CD8-positive, alpha-beta memory T cell (primary cell): ENCODE results near the gene SOX15. TPM values are rescaled to one million over a fixed set of nuclear protein-coding genes. Genes with fewer than 3 reads are reported as not detected.

ENCODE experiments used
- CTCF ChIA-PET: fragments of 350-600 bp; sonication (Branson Sonifier 250); formaldehyde crosslinking; loops from one replicate; lab custom pipeline; 2021; ENCODE audit warnings: antibody characterized with exemption; lab: Charles Lee
- POLR2A ChIA-PET: fragments of 350-600 bp; sonication (Branson Sonifier 250); formaldehyde crosslinking; loops from one replicate; lab custom pipeline; 2021; ENCODE audit warnings: antibody characterized with exemption; lab: Charles Lee
- DNase-seq, 5 donors: peaks; one replicate each; pipeline versions ENCODE4 v3.0.0 to v3.0.0-alpha.2; 2020 to 2022; ENCODE audit warnings: mixed read lengths in 1 of 5
- H3K27ac ChIP-seq: one replicate; pipeline ENCODE4 v1.7.0; 2013; ENCODE audit warnings: low read depth, mild to moderate bottlenecking, low read length, moderate library complexity
- H3K27me3 ChIP-seq: 2 replicates; pipeline ENCODE4 v1.7.0; 2013; ENCODE audit warnings: low read length, mild to moderate bottlenecking; ENCODE audit not compliant: insufficient read depth, poor library complexity, severe bottlenecking
- H3K36me3 ChIP-seq: 2 replicates; pipeline ENCODE4 v1.7.0; 2013; ENCODE audit warnings: mild to moderate bottlenecking, low read length, moderate library complexity; ENCODE audit not compliant: insufficient read depth
- H3K4me1 ChIP-seq: 2 replicates; pipeline ENCODE4 v1.7.0; 2013; ENCODE audit warnings: mild to moderate bottlenecking, low read length, moderate library complexity; ENCODE audit not compliant: insufficient read depth
- H3K4me3 ChIP-seq: 2 replicates; pipeline ENCODE4 v1.7.0; 2013; ENCODE audit warnings: mild to moderate bottlenecking, low read length
- H3K9me3 ChIP-seq: 2 replicates; pipeline ENCODE4 v1.7.0; 2013; ENCODE audit warnings: mild to moderate bottlenecking, low read length
- H3K27ac Mint-ChIP-seq, 8 donors: one replicate each; pipeline ENCODE4 v1.8.0; 2020 to 2021; ENCODE audit warnings: mixed read lengths in 8 of 8, mild to moderate bottlenecking in 6 of 8, inconsistent platforms in 3 of 8, moderate library complexity in 3 of 8
- H3K27me3 Mint-ChIP-seq, 2 donors: one replicate each; pipeline ENCODE4 v1.8.0; 2020 to 2021; ENCODE audit warnings: mixed read lengths in 2 of 2, mild to moderate bottlenecking in 1 of 2, moderate library complexity in 1 of 2
- H3K36me3 Mint-ChIP-seq, 3 donors: one replicate each; pipeline ENCODE4 v1.8.0; 2020 to 2021; ENCODE audit warnings: mixed read lengths in 3 of 3, inconsistent platforms in 1 of 3, mild to moderate bottlenecking in 1 of 3
- H3K4me1 Mint-ChIP-seq, 3 donors: one replicate each; pipeline ENCODE4 v1.8.0; 2020 to 2021; ENCODE audit warnings: mixed read lengths in 3 of 3, inconsistent platforms in 1 of 3, mild to moderate bottlenecking in 1 of 3
- H3K4me3 Mint-ChIP-seq, 7 donors: one replicate each; pipeline ENCODE4 v1.8.0; 2020 to 2021; ENCODE audit warnings: mixed read lengths in 7 of 7, mild to moderate bottlenecking in 6 of 7, moderate library complexity in 4 of 7, inconsistent platforms in 2 of 7
- H3K9me3 Mint-ChIP-seq, 5 donors: one replicate each; pipeline ENCODE4 v1.8.0; 2020 to 2022; ENCODE audit warnings: mixed read lengths in 5 of 5, mild to moderate bottlenecking in 3 of 5, moderate library complexity in 2 of 5, inconsistent platforms in 1 of 5
- polyA plus RNA-seq: library from polyadenylated mRNA; unstranded; fragments of 300-500 nt; fragmentation: Illumina TruSeq; gene quantifications from one replicate; pipeline ENCODE4 v1.2.3, GENCODE V29; 2021
- total RNA-seq, 2 experiments: library from RNA; stranded (reverse); gene quantifications; one replicate each; pipeline ENCODE4 v1.2.3, GENCODE V29; 2021

SOX15 gene
- total and polyA plus RNA-seq, 3 experiments from 2014 or later, result 0.29 to 0.31 TPM; not detected in 1

DNA sequence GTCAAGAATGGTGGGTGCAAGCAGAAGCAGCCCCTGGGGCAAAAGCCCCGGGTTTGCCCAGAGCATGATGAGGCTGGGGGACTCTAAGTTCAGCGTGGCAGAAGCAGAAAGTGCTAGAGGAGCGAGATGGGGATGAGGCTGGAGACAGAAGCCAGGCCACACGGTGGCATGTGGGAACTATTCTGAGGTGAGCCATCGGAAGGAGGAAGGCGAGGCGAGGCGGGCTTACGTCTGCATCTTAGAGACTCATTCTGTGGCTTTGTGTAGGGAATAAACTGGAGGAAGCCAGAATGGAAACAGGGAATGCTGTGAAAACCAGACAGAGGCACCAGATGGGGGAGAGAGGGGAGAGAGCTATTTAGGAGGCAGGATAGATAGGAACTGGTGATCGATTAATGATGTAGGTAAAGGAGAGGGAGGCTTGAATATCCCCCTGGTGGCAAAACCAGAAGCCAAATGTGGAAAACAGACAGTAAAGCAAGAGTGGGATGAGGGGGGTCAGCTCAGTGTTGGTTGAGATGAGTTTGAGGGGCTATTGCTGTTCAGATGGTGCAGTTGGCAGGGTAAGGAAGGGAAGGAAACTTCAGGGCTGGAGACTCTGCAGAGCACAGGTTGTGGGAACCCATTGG is 34.5 kb downstream of the SOX15 start:
- peak overlapping the region in 1 of 7 donors; percentile 34 for H3K4me3 Mint-ChIP-seq
- H3K9me3 Mint-ChIP-seq, result no peaks in the 10 kb centered on the region
- ChIA-PET CTCF (interaction anchor here (1.3 to 2.3 kb wide), 3 partner anchors 32 to 119 kb away, joined by 3 to 10 read pairs (median 4); no protein-coding TSS in a partner anchor), POLR2A (no interaction called here)
- no peaks in the 10 kb centered on the region for H3K27me3 Mint-ChIP-seq
- Histone ChIP-seq H3K4me1 (peaks cover 56% of the 10 kb centered on the region), H3K9me3 (no peaks in the 10 kb centered on the region), H3K36me3 (no peaks in the 10 kb centered on the region), H3K4me3 (no peak overlapping the region), H3K27me3 (no peaks in the 10 kb centered on the region), H3K27ac (no peak overlapping the region)
- peaks cover 0 to 26% (median 4%) of the 10 kb centered on the region in 3 donors for H3K36me3 Mint-ChIP-seq
- H3K27ac Mint-ChIP-seq, result peak overlapping the region in 7 of 8 donors; percentile 49 to 96 (median 82)
- peaks cover 40 to 47% (median 46%) of the 10 kb centered on the region in 3 donors for H3K4me1 Mint-ChIP-seq
- no peak for DNase-seq

DNA sequence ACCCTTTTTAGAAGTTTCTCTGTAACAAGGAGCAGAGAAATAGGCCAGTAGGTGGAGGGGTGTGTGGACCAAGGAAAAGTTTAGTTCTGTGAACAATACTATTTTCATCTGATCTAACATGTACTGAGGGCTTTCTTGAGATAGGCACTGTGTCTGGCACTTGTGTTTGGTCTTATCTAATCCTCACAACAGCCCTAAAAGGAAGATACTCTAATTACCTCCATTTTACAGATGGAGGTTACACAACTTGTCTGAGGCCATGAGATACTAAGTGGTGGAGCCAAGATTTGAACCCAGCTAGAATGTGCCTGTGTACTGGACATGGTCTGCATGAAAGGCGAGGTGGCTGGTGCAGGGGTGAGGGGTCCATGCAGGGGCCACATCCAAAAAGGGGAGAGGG is 36.5 kb downstream of the SOX15 start:
- peak in 1 of 5 donors; percentile 6 for DNase-seq
- no peaks in the 10 kb centered on the region for H3K27me3 ChIP-seq
- peak overlapping the region; percentile 27 for H3K4me3 ChIP-seq
- H3K36me3 ChIP-seq, result no peaks in the 10 kb centered on the region
- Mint-ChIP-seq H3K27ac (peak overlapping the region; percentile 51 to 92 (median 88)), H3K9me3 (no peaks in the 10 kb centered on the region), H3K4me3 (peak overlapping the region in 4 of 7 donors; percentile 7 to 81 (median 40)), H3K36me3 (peaks cover 0 to 26% (median 4%) of the 10 kb centered on the region in 3 donors), H3K4me1 (peaks cover 44 to 59% (median 56%) of the 10 kb centered on the region in 3 donors), H3K27me3 (no peaks in the 10 kb centered on the region)
- H3K9me3 ChIP-seq, result no peaks in the 10 kb centered on the region
- POLR2A ChIA-PET, result interaction anchor here (0.6 kb wide), 2 partner anchors 74 to 209 kb away, joined by 10 read pairs; partner anchors contain the start of gene SAT2
- no peak overlapping the region for H3K27ac ChIP-seq
- H3K4me1 ChIP-seq, result peaks cover 51% of the 10 kb centered on the region
- CTCF ChIA-PET, result interaction anchor here (0.6 to 1.8 kb wide), 2 partner anchors 39 to 96 kb away, joined by 3 read pairs; no protein-coding TSS in a partner anchor

DNA sequence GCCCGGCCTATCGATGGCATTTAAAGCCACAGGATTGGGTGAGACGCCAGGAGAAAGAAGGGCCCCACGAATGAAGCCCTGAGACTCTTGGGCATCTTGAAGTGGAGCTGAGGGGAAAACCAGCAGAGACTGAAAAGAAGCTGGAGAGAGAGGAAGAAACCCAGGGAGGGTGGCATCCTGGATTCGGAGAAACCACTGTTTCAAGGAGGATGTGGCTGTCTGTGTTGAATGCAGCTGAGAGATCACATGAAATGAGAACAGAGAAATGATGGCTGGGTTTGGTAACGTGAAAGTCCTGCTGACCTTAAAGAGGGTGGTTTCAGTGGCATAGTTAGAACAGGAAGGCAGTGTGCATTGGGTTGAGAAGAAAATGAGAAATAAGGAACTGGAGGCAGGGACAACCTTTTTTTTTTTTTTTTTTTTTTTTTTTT is 37.3 kb downstream of the SOX15 start:
- Mint-ChIP-seq H3K27ac (peak overlapping the region; percentile 77 to 96 (median 90)), H3K9me3 (no peaks in the 10 kb centered on the region), H3K27me3 (no peaks in the 10 kb centered on the region), H3K4me3 (peak overlapping the region; percentile 21 to 81 (median 62)), H3K4me1 (peaks cover 49 to 63% (median 60%) of the 10 kb centered on the region in 3 donors), H3K36me3 (peaks cover 0 to 26% (median 4%) of the 10 kb centered on the region in 3 donors)
- Histone ChIP-seq H3K4me1 (peaks cover 52% of the 10 kb centered on the region), H3K27ac (no peak overlapping the region), H3K4me3 (no peak overlapping the region), H3K9me3 (no peaks in the 10 kb centered on the region), H3K27me3 (no peaks in the 10 kb centered on the region), H3K36me3 (no peaks in the 10 kb centered on the region)
- peak in 2 of 5 donors; percentile 53 to 75 for DNase-seq
- POLR2A ChIA-PET, result interaction anchor here (0.5 to 0.7 kb wide), 6 partner anchors 21 to 208 kb away, joined by 3 to 10 read pairs (median 4); partner anchors contain the start of gene SAT2
- CTCF ChIA-PET, result interaction anchor here (0.6 to 7.6 kb wide), 3 partner anchors 8 to 96 kb away, joined by 3 to 42 read pairs (median 4); partner anchors contain the start of gene SENP3

DNA sequence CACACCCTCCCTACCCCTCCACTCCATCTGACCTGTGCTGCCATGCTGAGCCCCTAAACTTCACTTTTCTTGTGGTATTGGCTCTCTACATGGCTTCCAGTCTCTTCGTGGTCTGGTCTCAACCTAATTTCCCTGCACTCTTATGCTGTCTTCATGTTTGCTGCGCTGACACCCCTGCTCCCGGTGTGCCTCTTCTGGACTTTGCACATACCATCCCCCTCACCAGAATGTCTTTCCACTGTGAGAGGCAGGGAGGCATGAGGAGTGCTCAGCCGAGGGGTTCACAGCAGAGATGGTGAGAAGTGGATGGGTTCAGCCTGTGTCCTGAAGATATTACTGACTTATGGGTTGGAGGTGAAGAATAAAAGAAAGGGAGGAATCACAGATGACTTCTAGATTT is 38.5 kb downstream of the SOX15 start:
- H3K9me3 ChIP-seq, result no peaks in the 10 kb centered on the region
- H3K4me1 Mint-ChIP-seq, result peaks cover 47 to 63% (median 57%) of the 10 kb centered on the region in 3 donors
- no peaks in the 10 kb centered on the region for H3K27me3 ChIP-seq
- ChIA-PET POLR2A (interaction anchor here (0.6 kb wide), 1 partner anchor 46 kb away, joined by 3 read pairs; no protein-coding TSS in a partner anchor), CTCF (interaction anchor here (1.8 to 7.6 kb wide), 2 partner anchors 9 to 37 kb away, joined by 4 to 42 read pairs; partner anchors contain the start of gene SENP3)
- H3K27me3 Mint-ChIP-seq, result peaks cover 0 to 2% of the 10 kb centered on the region in 2 donors
- H3K36me3 ChIP-seq, result no peaks in the 10 kb centered on the region
- peak overlapping the region in 4 of 7 donors; percentile 33 to 77 (median 48) for H3K4me3 Mint-ChIP-seq
- no peak overlapping the region for H3K4me3 ChIP-seq
- peaks cover 0 to 23% (median 4%) of the 10 kb centered on the region in 3 donors for H3K36me3 Mint-ChIP-seq
- no peaks in the 10 kb centered on the region for H3K9me3 Mint-ChIP-seq
- H3K27ac Mint-ChIP-seq, result peak overlapping the region; percentile 53 to 96 (median 73)
- H3K4me1 ChIP-seq, result peaks cover 54% of the 10 kb centered on the region
- no peak for DNase-seq
- H3K27ac ChIP-seq, result no peak overlapping the region

DNA sequence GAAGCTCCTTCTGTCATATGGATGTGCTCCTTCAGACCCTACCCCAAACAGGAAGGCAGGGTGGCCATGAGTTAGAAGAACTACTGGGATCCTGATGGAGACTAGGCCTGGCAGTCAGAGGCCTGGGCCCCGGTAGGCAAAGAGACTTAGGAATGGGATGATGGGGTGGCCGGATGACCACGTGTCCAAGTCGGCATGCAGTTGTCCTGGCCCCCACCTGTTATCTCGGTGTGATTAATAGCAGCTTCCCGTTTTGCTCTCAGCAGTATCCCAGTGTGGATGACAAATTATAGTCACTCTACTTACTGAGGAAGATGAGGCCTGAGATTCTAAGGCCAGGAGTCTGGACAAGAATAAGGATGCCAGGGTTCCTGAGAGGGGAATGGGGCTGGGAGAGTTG is 39.5 kb downstream of the SOX15 start:
- Mint-ChIP-seq H3K4me3 (peak overlapping the region; percentile 77 to 90 (median 88)), H3K36me3 (peaks cover 0 to 19% (median 4%) of the 10 kb centered on the region in 3 donors), H3K27ac (peak overlapping the region in 6 of 8 donors; percentile 60 to 97 (median 84)), H3K9me3 (no peaks in the 10 kb centered on the region), H3K4me1 (peaks cover 43 to 59% (median 52%) of the 10 kb centered on the region in 3 donors), H3K27me3 (peaks cover 0 to 2% of the 10 kb centered on the region in 2 donors)
- ChIA-PET CTCF (interaction anchor here (7.6 kb wide), 1 partner anchor 10 kb away, joined by 42 read pairs; the partner anchor contains the start of gene SENP3), POLR2A (interaction anchor here (1.4 kb wide), 1 partner anchor 10 kb away, joined by 4 read pairs; no protein-coding TSS in a partner anchor)
- DNase-seq, result no peak
- H3K4me3 ChIP-seq, result no peak overlapping the region
- peaks cover 51% of the 10 kb centered on the region for H3K4me1 ChIP-seq
- no peaks in the 10 kb centered on the region for H3K27me3 ChIP-seq
- H3K9me3 ChIP-seq, result no peaks in the 10 kb centered on the region
- peak overlapping the region; percentile 38 for H3K27ac ChIP-seq
- H3K36me3 ChIP-seq, result no peaks in the 10 kb centered on the region

DNA sequence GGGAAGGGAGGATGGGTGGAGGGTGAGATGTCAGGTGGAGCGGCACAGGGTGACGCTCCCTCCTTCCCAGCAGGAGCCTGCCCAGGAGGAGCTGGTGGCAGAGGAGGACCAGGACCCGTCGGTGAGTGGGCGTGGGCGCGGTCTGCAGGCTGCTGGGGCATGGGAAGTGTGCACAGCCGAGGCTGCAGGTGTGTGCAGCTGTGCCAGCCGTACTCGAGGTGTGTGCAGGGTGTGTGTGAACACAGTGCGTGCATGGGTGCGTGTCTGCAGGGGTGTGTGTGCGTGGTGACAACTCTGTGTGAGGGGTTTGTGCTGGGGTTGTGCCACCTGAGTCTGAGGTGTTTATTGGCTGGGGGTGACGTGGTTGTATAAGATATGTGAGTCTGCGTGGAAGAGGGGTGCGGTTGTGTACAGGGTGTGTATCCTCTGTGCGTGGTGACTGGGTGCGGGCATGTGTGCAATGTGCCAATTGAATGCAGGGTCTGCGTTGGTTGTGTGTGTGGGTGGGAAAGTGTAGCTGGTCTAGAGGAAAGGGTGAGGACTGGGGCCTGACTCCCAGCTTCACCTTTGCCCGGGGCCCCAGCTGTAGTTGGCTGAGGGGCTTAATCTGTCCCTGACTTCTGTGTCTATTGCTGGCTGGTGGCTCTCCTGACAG is 40.4 kb downstream of the SOX15 start:
- no peaks in the 10 kb centered on the region for H3K36me3 ChIP-seq
- Mint-ChIP-seq H3K4me3 (peak overlapping the region; percentile 77 to 90 (median 88)), H3K27me3 (peaks cover 0 to 2% of the 10 kb centered on the region in 2 donors), H3K4me1 (peaks cover 41 to 55% (median 50%) of the 10 kb centered on the region in 3 donors), H3K9me3 (no peaks in the 10 kb centered on the region), H3K36me3 (peaks cover 0 to 18% (median 2%) of the 10 kb centered on the region in 3 donors), H3K27ac (peak overlapping the region; percentile 76 to 97 (median 89))
- no peaks in the 10 kb centered on the region for H3K9me3 ChIP-seq
- H3K27me3 ChIP-seq, result no peaks in the 10 kb centered on the region
- peak overlapping the region; percentile 90 for H3K4me3 ChIP-seq
- POLR2A ChIA-PET, result interaction anchor here (1.4 kb wide), 2 partner anchors 11 to 138 kb away, joined by 3 to 4 read pairs; partner anchors contain the start of gene TP53
- CTCF ChIA-PET, result interaction anchor here (7.6 kb wide), 1 partner anchor 11 kb away, joined by 42 read pairs; the partner anchor contains the start of gene SENP3
- H3K4me1 ChIP-seq, result peaks cover 48% of the 10 kb centered on the region
- DNase-seq, result peak; percentile 12 to 59 (median 27)
- peak overlapping the region; percentile 38 for H3K27ac ChIP-seq
